Cerebellar nuclear complex (tissue), 1 donor: ENCODE measurements around the gene APPL2.
"Not testable (repeated sequence)": the region's sequence is repeated elsewhere in the genome, so short reads cannot be mapped to it uniquely, and the experiment has no call there.

Source experiments
- DNase-seq, 2 experiments: peaks; one replicate each; lab custom pipeline; 2025; lab: John Stamatoyannopoulos, UW

Gene APPL2

GRCh38 chr12:105194947-105195346 is 41.0 kb downstream of the APPL2 start:
- no peak for DNase-seq

- no peak for DNase-seq
Measured at GRCh38 chr12:105192624-105193225, 43.2 kb downstream of the APPL2 start.

GRCh38 chr12:105190530-105190929 is 45.4 kb downstream of the APPL2 start:
- DNase-seq, result no peak

DNA sequence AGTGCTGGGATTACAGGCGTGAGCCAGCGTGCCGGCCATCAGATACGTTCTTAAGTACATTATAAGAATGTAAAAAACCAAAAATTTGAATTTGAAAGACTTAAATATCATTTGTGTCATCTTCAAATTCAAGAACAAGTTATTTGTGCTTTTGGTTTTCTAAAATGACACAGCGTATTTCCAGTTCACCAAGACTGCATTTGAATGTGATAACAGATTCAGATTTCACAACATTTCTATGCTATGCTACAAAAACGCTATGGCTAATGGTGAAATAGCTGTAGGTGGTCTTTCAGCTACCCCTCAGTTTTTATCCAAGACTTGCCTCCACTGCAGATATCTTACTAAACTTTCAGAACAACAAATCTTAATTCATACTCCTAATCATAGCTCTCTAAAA is 46.7 kb downstream of the APPL2 start:
- DNase-seq, result no peak

DNA sequence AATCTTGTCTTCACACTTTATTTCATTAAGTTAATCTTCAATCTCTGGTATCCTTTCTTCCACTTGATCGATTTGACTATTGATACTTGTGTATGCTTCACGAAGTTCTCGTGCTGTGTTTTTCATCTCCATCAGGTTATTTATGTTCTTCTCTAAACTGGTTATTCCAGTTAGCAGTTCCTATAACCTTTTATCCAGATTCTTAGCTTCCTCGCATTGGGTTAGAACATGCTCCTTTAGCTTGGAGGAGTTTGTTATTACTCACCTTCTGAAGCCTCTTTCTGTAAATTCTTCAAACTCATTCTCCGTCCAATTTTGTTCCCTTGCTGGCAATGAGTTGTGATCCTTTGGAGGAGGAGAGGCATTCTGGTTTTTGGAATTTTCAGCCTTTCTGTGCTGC is 52.0 kb downstream of the APPL2 start:
- not testable (repeated sequence) for DNase-seq

DNA sequence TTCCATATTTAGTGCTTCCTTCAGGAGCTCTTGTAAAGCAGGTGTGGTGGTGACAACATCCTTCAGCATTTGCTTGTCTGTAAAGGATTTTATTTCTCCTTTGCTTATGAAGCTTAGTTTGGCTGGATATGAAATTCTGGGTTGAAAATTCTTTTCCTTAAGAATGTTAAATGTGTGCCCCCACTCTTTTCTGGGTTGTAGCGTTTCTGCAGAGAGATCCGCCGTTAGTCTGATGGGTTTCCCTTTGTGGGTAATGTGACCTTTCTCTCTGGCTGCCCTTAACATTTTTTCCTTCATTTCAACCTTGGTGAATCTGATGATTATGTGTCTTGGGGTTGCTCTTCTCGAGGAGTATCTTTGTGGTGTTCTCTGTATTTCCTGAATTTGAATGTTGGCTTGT is 52.6 kb downstream of the APPL2 start:
- DNase-seq, result not testable (repeated sequence)

- DNase-seq, result not testable (repeated sequence)
Measured at GRCh38 chr12:105179114-105179513, 56.9 kb downstream of the APPL2 start.

DNA sequence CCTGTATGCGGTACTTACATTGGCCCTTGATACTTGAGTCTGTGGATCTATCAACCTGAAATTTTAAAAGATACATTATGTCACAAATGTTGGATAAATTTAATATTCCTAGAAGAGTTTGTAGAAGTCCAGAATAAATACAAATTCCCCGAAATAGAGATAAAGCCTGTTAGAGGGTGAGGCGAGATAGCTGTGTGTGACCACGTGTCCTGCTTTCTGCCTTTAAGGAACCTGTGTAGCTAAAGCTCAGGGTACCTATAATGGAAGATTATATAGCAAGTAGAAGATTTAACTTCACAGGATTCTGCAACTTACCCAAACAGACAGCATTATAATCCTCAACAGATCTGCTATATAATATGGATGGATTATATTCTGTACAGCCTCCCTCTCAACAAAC is 58.8 kb downstream of the APPL2 start:
- DNase-seq, result no peak

DNA sequence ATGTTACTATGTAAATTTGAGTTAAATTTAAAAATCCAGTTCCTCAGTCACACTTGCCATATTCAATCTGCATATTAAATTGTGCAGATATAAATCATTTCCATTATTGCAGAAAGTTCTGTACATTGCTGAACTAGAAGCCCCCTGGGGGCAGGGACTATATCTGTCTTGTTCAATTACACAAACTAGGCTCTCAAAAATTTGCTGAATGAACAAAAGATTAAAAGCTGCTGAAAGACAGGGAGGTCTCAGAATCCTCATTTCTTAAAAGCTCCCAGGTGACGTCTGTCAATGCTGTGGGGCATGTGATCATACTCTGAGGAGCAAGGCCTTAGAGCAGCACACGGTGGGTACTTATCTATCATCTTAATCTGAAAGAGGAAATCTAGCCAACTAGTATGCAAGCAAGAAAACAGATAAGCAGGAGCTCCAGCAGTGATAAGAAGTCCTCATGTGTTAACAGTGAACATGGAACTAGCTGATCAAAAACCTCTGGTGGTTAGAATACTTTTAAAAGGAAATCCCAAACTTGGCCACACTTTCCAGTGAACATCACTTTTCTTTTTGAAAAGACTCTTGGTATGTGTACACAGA is 60.5 kb downstream of the APPL2 start:
- no peak for DNase-seq

DNA sequence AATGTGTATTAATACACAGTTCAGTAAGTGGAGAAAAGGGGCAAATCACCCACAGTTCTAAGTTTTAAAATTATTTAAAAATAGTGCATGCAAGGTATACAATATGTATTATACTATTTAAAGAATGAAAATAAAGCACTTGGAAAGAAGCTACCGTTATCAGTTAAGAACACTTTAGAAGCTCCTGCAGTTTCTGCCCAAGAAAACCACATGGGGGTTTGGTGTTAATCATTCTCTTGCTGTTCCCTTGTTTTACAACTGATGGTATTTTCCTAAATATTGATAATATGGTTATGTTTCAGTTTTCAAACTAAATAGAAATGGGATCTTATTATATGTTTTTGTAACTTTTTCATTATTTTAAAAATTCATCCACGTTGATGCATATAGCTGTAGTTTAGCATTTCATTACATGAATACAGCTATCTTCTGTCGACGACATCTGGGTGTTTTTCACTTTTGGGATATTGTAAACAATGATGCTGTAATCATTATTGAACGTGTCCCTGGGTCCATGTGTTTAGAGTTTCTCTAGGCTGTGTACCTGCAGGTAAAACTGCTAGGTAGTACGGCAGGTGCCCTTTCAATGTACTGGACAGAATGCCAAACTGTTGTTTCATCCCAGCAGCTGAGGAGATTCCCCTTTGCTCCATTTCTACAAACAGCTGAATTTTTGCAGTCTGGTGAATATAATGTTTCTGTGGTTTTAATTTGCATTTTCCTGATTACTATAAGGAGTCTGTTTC is 64.1 kb downstream of the APPL2 start:
- no peak for DNase-seq

DNA sequence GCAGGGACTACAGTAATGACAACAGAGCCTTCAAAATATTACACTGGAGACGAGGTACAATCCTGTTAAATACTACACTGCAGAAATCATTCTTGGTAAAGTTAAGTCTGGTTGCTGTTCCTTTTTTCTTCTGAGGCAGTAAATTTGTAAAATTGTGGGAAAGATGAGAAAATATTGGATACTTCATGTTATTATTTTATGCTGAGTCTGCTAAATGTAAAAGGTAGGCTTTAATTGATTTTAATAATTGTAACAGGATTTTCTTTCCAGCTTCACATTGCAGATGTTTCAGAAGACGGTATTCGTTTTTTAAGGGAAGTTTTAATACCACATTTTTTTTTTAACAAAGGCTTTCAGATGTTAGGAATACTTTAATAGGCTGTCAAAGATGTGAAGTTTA is 65.8 kb downstream of the APPL2 start:
- no peak for DNase-seq

DNA sequence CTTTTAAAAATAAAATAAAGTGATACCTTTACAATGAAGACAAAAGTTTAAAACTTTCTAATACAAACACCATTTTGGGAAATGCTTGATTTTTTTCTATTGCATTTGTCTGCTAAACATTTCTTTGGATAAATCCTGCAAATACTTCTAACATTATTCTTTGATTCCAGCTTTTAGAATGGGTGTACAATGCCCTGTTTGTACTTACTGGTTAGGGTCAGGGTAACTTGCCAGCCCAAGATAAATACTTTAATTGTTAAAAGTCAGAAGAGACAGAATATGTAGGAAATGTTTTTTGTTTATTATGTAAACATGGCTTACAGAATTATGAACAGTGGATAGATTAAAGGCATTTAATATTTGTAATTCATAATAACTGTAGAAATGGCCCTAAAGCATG is 68.0 kb downstream of the APPL2 start:
- DNase-seq, result no peak

DNA sequence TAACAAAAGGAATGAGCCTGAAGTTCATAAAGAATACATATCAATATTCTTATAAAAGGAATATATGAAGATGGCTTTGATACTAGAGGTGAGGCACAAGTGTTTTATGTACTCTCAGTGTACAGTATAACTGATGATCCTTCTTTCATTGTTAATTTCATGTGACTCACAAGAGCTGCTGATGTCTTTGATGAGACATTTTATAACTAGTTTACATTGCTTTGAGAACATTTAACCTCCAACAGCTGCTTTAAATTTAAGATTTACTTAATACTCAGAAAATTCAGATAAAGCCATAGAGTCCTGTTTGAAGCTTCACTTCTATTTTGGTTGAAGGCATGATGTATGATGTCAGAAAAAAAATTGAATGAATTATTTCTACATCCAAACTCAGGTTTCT is 68.6 kb downstream of the APPL2 start:
- DNase-seq, result no peak

GRCh38 chr12:105166736-105167135 is 69.2 kb downstream of the APPL2 start:
- DNase-seq, result no peak

GRCh38 chr12:105164068-105164467 is 71.9 kb downstream of the APPL2 start:
- DNase-seq, result no peak

DNA sequence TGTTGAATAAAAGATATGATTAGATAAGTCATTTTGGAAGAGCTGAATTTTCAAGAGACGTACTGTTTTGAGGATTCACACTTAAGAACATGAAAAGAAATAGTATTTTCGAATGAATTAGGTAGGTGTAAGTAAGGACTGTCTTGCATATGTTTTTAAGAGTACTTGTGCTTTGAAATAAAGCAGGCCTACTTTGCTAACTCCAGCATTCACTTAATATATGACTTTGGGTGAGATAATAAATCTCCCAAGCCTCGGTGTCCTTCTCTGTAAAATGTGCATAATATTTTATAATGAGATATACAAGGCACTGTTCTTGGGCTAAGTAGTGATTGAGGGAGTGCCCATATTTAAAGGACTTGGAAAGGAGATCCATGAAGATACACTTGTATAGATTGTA is 73.8 kb downstream of the APPL2 start:
- DNase-seq, result no peak

GRCh38 chr12:105158876-105159275 is 77.1 kb downstream of the APPL2 start:
- DNase-seq, result no peak

DNA sequence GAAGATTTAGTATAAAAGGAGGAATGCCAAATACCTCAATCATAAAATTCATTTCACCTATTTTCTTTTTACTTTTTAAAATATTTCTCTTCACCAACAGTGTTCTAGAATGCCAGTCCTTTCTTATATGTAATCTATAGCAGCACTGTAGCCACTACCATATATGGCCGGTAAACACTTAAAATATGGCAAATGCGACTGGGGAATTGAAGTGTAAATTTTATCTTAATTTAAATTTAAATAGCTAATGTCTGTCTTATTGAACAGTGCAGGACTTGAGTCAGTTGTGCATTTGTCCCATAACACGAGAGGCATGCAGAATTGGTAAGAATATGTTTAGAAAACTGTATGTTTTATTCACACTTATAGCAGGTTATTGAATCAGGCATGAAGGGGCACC is 78.4 kb downstream of the APPL2 start:
- DNase-seq, result no peak

DNA sequence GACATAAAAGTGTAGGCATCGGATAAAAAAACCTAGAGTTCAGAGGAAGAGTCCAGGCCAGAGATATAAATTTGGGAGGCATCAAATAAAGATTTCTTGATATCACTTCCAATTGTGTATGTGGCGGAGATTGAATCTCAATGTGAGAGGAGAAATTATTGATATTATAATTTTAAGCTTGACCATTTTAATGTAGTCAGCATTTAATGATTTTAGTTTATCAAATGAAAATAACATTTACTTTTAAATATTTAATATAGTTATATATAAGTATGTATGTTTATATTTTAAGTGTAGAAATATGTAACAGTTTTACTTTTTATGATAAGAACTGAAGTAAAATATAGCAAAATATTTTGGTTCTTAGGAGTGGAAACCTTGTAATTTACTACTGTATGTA is 79.7 kb downstream of the APPL2 start:
- no peak for DNase-seq

GRCh38 chr12:105142259-105142658 is 93.7 kb downstream of the APPL2 start:
- DNase-seq, result no peak

DNA sequence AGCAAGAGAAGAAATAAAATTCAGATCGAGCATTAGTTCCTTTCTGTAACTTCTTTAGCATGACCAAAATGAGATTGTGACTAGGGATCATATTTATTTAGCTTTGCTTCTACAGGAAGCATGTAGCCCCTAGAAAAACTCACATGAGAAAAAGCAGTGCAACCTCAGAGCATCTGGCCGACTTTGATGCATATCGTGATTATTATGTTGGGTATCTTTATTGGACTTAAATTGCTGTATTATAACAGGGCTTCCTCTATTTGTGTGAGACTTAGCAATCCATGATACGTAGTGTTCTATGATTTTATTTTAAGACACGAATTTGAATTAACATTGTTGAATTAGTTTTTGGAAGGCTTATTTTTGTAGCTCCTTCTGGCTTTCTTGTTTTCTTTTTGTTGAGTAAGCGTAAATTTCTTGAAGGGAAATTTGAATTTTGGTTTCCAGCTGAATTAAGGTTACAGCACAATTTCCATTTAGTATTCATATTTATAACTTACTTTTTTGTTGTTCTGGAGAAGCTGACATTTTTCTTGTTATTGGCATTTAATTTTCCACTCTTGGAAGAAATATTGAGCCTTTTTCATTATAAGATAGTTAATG is 94.6 kb downstream of the APPL2 start:
- DNase-seq, result no peak

DNA sequence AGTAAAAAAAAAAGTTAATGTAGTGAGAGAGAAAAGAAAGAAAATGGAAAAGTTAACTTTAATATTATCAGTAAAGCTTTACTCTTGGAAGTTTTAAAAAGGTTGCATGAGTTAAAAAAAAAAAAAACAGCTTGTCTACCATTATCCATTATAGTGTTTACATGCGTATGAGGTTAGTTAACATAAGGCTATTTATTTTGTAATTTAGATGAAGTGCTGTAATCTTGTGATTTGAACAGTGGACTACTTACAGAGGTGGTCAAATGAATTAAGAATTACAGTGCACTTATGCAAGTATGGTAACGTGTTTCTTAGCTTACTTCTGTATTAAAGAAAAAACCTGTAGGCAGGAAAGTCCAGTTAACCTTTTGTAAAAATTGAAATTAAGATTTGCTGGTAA is 97.7 kb downstream of the APPL2 start:
- DNase-seq, result no peak
